Prostate gland (tissue), 2 donors: ENCODE results near the gene BAIAP2.

ENCODE experiments used
- POLR2A ChIP-seq: fragments of 450-650 bp; IDR thresholded peaks from one replicate; pipeline ENCODE4 v1.6.1; 2016; ENCODE audit warnings: antibody characterized with exemption, mild to moderate bottlenecking
- POLR2AphosphoS5 ChIP-seq: sonication (generic); formaldehyde crosslinking; IDR thresholded peaks from one replicate; pipeline ENCODE4 v1.6.1; 2017; ENCODE audit warnings: antibody characterized with exemption
- TF ChIP-seq, protein P1 (sequence below), 4 experiments: fragments of 200-600 bp in 2 of 4; fragments of 450-650 bp in 2 of 4; sonication (generic) in 2 of 4; IDR thresholded peaks; 1 replicate in 3 of 4; 2 replicates in 1 of 4; pipeline ENCODE4 v1.5.1; 2016 to 2019; ENCODE audit warnings: antibody characterized with exemption in 4 of 4, mild to moderate bottlenecking in 2 of 4, moderate library complexity in 2 of 4

DNA sequence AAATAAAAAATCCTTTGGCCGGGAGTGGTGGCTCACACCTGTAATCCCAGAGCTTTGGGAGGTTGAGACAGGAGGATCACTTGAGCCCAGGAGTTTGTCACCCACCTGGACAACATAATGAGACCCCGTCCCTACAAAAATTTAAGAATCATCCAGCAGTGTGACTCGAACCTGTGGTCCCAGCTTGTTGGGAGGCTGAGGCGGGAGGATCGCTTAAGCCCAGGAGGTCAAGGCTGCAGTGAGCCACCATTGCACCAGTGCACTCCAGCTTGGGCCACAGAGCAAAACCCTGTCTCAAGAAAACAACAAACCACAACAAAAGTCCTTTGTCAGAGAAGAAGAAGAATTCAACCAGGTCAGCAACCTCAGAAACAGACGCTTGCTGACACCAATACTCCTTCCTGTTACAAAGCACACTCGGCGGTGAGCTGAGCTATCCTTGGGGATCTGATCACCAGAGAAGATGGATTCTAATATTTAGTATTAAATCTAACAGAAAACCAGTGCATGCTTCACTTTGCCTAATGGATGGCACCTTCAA lies 117.4 kb downstream of the BAIAP2 start:
- TF ChIP-seq POLR2AphosphoS5 (no peak), POLR2A (no peak)
- TF ChIP-seq, protein P1, sequence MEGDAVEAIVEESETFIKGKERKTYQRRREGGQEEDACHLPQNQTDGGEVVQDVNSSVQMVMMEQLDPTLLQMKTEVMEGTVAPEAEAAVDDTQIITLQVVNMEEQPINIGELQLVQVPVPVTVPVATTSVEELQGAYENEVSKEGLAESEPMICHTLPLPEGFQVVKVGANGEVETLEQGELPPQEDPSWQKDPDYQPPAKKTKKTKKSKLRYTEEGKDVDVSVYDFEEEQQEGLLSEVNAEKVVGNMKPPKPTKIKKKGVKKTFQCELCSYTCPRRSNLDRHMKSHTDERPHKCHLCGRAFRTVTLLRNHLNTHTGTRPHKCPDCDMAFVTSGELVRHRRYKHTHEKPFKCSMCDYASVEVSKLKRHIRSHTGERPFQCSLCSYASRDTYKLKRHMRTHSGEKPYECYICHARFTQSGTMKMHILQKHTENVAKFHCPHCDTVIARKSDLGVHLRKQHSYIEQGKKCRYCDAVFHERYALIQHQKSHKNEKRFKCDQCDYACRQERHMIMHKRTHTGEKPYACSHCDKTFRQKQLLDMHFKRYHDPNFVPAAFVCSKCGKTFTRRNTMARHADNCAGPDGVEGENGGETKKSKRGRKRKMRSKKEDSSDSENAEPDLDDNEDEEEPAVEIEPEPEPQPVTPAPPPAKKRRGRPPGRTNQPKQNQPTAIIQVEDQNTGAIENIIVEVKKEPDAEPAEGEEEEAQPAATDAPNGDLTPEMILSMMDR (IDR thresholded peaks at IDR 0.05), result no peak
